SK-N-SH (cell line): Measurements from ENCODE around the gene ACAP3. TPM values are rescaled to one million over a fixed set of nuclear protein-coding genes. Genes with fewer than 3 reads are reported as not detected.

Experiments
- CTCF ChIA-PET: fragments of 300-600, 350-600 bp; formaldehyde crosslinking; extraction: SDS; loops from one replicate; lab custom pipeline; 2021; lab: Yijun Ruan, JAX
- POLR2A ChIA-PET: fragments of 350-600 bp; sonication (Branson Sonifier 250); formaldehyde crosslinking; extraction: SDS; loops from one replicate; lab custom pipeline; 2020; ENCODE audit warnings: antibody characterized with exemption, inconsistent platforms; lab: Yijun Ruan, JAX
- DNase-seq: peaks from one replicate; pipeline ENCODE4 v3.0.0; 2012
- H2AFZ ChIP-seq: fragments of 200-600 bp; sonication (generic); 2 replicates; pipeline ENCODE4 v1.8.1; 2016; ENCODE audit warnings: antibody characterized with exemption, mild to moderate bottlenecking, low read depth
- H3F3A ChIP-seq: fragments of 200-600 bp; sonication (generic); replicated peaks from 2 replicates; pipeline ENCODE3; 2016; ENCODE audit warnings: antibody characterized with exemption, mild to moderate bottlenecking; ENCODE audit not compliant: insufficient read depth
- H3K27ac ChIP-seq, 2 experiments: fragments of 200-500 bp in 1 of 2; fragments of 200-600 bp in 1 of 2; sonication (Bioruptor generic) in 1 of 2; sonication (generic), shearing (Covaris generic) in 1 of 2; 2 replicates each; pipeline versions ENCODE4 v1.5.1 to v1.6.1; 2014 to 2016; ENCODE audit warnings: low read depth in 2 of 2, inconsistent platforms in 1 of 2, low read length in 1 of 2, mild to moderate bottlenecking in 1 of 2, mixed read lengths in 1 of 2
- H3K27me3 ChIP-seq: fragments of 200-600 bp; sonication (generic), shearing (Covaris generic); 2 replicates; pipeline ENCODE4 v1.6.1; 2016; ENCODE audit warnings: mixed run types; ENCODE audit not compliant: insufficient read depth
- H3K36me3 ChIP-seq, 2 experiments: fragments of 200-500 bp in 1 of 2; fragments of 200-600 bp in 1 of 2; sonication (Bioruptor generic) in 1 of 2; sonication (generic) in 1 of 2; replicated peaks in 1 of 2; 2 replicates each; pipeline versions ENCODE3 to v1.5.1; 2014 to 2016; ENCODE audit warnings: low read length in 1 of 2, mild to moderate bottlenecking in 1 of 2; ENCODE audit not compliant: insufficient read depth in 2 of 2, control insufficient read depth in 1 of 2
- H3K4me1 ChIP-seq, 2 experiments: fragments of 200-500 bp in 1 of 2; fragments of 200-600 bp in 1 of 2; sonication (Bioruptor generic) in 1 of 2; sonication (generic), shearing (Covaris generic) in 1 of 2; 2 replicates each; pipeline versions ENCODE4 v1.5.1 to v1.6.1; 2014 to 2016; ENCODE audit warnings: low read depth in 1 of 2, low read length in 1 of 2, mixed run types in 1 of 2; ENCODE audit not compliant: insufficient read depth in 2 of 2, control insufficient read depth in 1 of 2
- H3K4me2 ChIP-seq: fragments of 200-600 bp; sonication (generic), shearing (Covaris generic); 2 replicates; pipeline ENCODE4 v1.6.1; 2017; ENCODE audit warnings: mixed run types
- H3K4me3 ChIP-seq, 2 experiments: fragments of 200-500 bp in 1 of 2; fragments of 200-600 bp in 1 of 2; sonication (Bioruptor generic) in 1 of 2; sonication (generic), shearing (Covaris generic) in 1 of 2; 2 replicates each; pipeline versions ENCODE4 v1.5.1 to v1.8.1; 2014 to 2016; ENCODE audit warnings: low read depth in 2 of 2, inconsistent platforms in 1 of 2, low read length in 1 of 2, mild to moderate bottlenecking in 1 of 2, mixed read lengths in 1 of 2, moderate library complexity in 1 of 2
- H3K79me2 ChIP-seq: fragments of 200-600 bp; sonication (generic); 2 replicates; pipeline ENCODE4 v1.8.1; 2017; ENCODE audit warnings: mild to moderate bottlenecking; ENCODE audit not compliant: insufficient read depth
- H3K9ac ChIP-seq: fragments of 200-600 bp; sonication (generic); 2 replicates; pipeline ENCODE4 v1.6.1; 2017; ENCODE audit warnings: mixed run types
- H3K9me2 ChIP-seq: fragments of 200-600 bp; sonication (generic); 2 replicates; pipeline ENCODE4 v1.6.1; 2017; ENCODE audit warnings: mixed run types
- H3K9me3 ChIP-seq: fragments of 200-600 bp; sonication (generic); 2 replicates; pipeline ENCODE4 v1.6.1; 2017; ENCODE audit warnings: mixed run types, mild to moderate bottlenecking, moderate library complexity
- H4K20me1 ChIP-seq: fragments of 200-600 bp; sonication (generic); 2 replicates; pipeline ENCODE4 v1.6.1; 2017; ENCODE audit warnings: mild to moderate bottlenecking, mixed run types; ENCODE audit not compliant: insufficient read depth
- CHD2 ChIP-seq: fragments of 150-350 bp; IDR thresholded peaks from 2 replicates; pipeline ENCODE4 v1.6.1; 2018; ENCODE audit warnings: low read length; ENCODE audit not compliant: partially characterized antibody
- ELF1 ChIP-seq: IDR thresholded peaks from 2 replicates; pipeline ENCODE4 v1.4.0; 2012
- EP300 ChIP-seq, 2 experiments: IDR thresholded peaks; 2 replicates each; pipeline versions ENCODE4 v1.4.0 to v1.6.1; 2012; ENCODE audit warnings: borderline replicate concordance in 1 of 2, low read depth in 1 of 2, low read length in 1 of 2
- FOSL2 ChIP-seq: IDR thresholded peaks from 2 replicates; pipeline ENCODE4 v1.4.0; 2012; ENCODE audit warnings: low read depth, mild to moderate bottlenecking, moderate library complexity, borderline replicate concordance
- FOXJ3 ChIP-seq: sonication (generic); formaldehyde crosslinking; IDR thresholded peaks from 2 replicates; pipeline ENCODE4 v1.5.1; 2020; ENCODE audit warnings: mild to moderate bottlenecking, missing genetic modification reagents
- FOXM1 ChIP-seq: IDR thresholded peaks from 2 replicates; pipeline ENCODE4 v1.4.0; 2012; ENCODE audit warnings: low read depth, mild to moderate bottlenecking
- GATA2 ChIP-seq: sonication (generic); formaldehyde crosslinking; IDR thresholded peaks from 2 replicates; pipeline ENCODE4 v1.5.0; 2020; ENCODE audit warnings: mild to moderate bottlenecking, missing genetic modification reagents
- MXI1 ChIP-seq: IDR thresholded peaks from 2 replicates; pipeline ENCODE4 v1.6.1; 2012; ENCODE audit warnings: mild to moderate bottlenecking, low read depth, low read length, improper control_type of control experiment
- NFIC ChIP-seq: IDR thresholded peaks from 2 replicates; pipeline ENCODE4 v1.4.0; 2012; ENCODE audit warnings: borderline replicate concordance
- NRF1 ChIP-seq: IDR thresholded peaks from 2 replicates; pipeline ENCODE4 v1.6.1; 2012; ENCODE audit warnings: low read depth, mild to moderate bottlenecking, low read length
- RAD21 ChIP-seq: IDR thresholded peaks from 2 replicates; pipeline ENCODE4 v1.6.1; 2012; ENCODE audit warnings: mild to moderate bottlenecking, low read length
- RCOR1 ChIP-seq: fragments of 150-350 bp; IDR thresholded peaks from 2 replicates; pipeline ENCODE4 v1.6.1; 2017; ENCODE audit warnings: antibody characterized with exemption, low read length
- SMC3 ChIP-seq: IDR thresholded peaks from 2 replicates; pipeline ENCODE4 v1.6.1; 2012; ENCODE audit warnings: low read depth, low read length, improper control_type of control experiment
- TCF12 ChIP-seq: IDR thresholded peaks from 2 replicates; pipeline ENCODE4 v1.4.0; 2012
- TEAD4 ChIP-seq: IDR thresholded peaks from 2 replicates; pipeline ENCODE4 v1.4.0; 2012; ENCODE audit warnings: mild to moderate bottlenecking, borderline replicate concordance; ENCODE audit not compliant: insufficient read depth
- WGBS: methylation state at CpG from one replicate; pipeline ENCODE4 v1.1.6; 2017; ENCODE audit warnings: low lambda C conversion rate; 5-methylcytosine and 5-hydroxymethylcytosine counted together
- polyA plus RNA-seq, 3 experiments: library from polyadenylated mRNA; depleted of rRNA; stranded (reverse); fragments of >200 nt; gene quantifications; 2 replicates each; pipeline ENCODE4 v1.2.3, GENCODE V29; 2012
- TF ChIP-seq, protein P1 (sequence below): fragments of 200-600 bp; sonication (generic); IDR thresholded peaks from 2 replicates; pipeline ENCODE4 v1.6.1; 2017; ENCODE audit warnings: antibody characterized with exemption, mild to moderate bottlenecking, moderate library complexity

Gene ACAP3
- polyA plus RNA-seq, 1 of the 3 experiments (the other 2 are of a cell fraction), result 51.7 TPM

DNA sequence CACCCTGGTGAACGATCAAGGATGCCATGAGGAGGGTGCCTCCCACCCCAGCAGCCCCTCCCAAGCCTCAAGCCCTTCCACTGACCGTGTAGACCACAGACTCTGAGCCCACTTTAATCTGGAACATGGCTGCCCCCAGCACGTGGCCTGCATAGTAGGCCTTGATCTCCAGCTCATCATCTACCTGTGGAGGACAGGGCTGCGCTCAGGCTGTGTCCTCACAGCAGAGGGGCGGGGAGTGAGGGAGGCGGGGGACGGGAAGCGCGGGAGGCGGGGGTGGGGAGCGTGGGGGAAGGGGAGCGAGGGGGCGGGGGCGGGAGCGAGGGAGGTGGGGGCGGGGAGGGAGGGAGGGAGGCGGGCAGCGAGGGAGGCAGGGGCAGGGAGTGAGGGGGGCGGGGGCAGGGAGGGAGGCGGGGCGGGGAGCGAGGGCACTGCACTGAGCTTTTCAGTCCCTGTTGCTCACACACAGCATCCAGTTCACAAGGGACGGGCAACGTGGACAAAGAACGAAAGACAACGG lies 7.8 kb upstream of the ACAP3 start:
- ChIA-PET POLR2A (interaction anchor here (1.1 kb wide), 1 partner anchor 84 kb away, joined by 3 read pairs; no protein-coding TSS in a partner anchor), CTCF (interaction anchor here (3.7 kb wide), 1 partner anchor 56 kb away, joined by 13 read pairs; no protein-coding TSS in a partner anchor)
- H3K9me3 ChIP-seq, result no peaks in the 10 kb centered on the region
- DNase-seq, result no peak
- TF ChIP-seq RCOR1 (no peak), NRF1 (no peak), FOXJ3 (no peak), GATA2 (CRISPR knock-in tag) (no peak), RAD21 (no peak)
- TF ChIP-seq, all 33 proteins: peak for 0
- peaks cover 34% of the 10 kb centered on the region for H4K20me1 ChIP-seq
- WGBS, result 88% methylated on average over 25 of the region's 26 CpGs
- no peak overlapping the region for H3K4me2 ChIP-seq
- H3K36me3 ChIP-seq, result peaks cover 12 to 64% of the 10 kb centered on the region in 2 experiments
- peaks cover 51% of the 10 kb centered on the region for H3K79me2 ChIP-seq
- no peak overlapping the region for H3K27ac ChIP-seq
- peaks cover 0 to 4% of the 10 kb centered on the region in 2 experiments; a peak in 1 of 4 replicates for H3K4me1 ChIP-seq
- no peaks in the 10 kb centered on the region for H3K27me3 ChIP-seq
- no peaks in the 10 kb centered on the region for H3K9me2 ChIP-seq
- H2AFZ ChIP-seq, result no peak overlapping the region
- no peak overlapping the region for H3K4me3 ChIP-seq
- peaks cover 14% of the 10 kb centered on the region for H3F3A ChIP-seq
- H3K9ac ChIP-seq, result no peak overlapping the region

DNA sequence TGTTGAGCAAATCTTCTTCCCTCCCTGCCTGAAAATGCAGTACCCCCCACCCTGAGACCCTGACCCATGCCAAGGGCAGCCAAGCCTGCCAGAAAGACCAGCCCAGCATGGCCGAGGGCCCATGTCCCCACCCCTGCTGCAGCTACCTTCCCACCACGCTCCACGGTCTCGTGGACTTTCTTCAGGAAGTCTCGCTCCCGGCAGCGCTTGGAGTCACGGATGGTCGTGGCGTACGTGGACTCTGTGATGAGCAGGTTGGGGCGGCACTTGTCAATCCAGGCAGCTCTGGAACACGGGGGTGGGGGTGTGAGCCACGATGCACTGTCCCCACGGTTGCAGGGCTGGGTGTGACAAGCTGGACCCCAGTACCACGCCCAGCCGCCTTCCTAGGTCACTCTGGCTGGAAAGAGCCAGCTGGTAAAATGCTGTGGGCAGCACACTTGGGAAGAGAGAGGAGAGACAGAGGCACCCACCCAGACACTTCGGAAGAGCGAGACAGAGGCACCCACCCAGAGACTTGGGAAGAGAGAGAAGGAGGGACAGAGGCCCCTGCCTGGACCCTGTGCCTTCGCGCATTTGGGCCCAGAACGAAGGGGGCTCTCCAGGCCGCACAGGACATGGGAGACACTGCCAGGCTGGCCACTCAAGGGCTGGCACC lies 7.1 kb upstream of the ACAP3 start:
- Histone ChIP-seq H3K9ac (no peak overlapping the region), H3K9me2 (no peaks in the 10 kb centered on the region), H3K27ac (no peak overlapping the region), H3K4me2 (no peak overlapping the region), H3K4me3 (no peak overlapping the region), H3K4me1 (peaks cover under 1 to 4% of the 10 kb centered on the region in 2 experiments; a peak in 2 of 4 replicates), H3K36me3 (peaks cover 12 to 67% of the 10 kb centered on the region in 2 experiments), H3K27me3 (no peaks in the 10 kb centered on the region), H4K20me1 (peaks cover 35% of the 10 kb centered on the region), H2AFZ (no peak overlapping the region), H3K79me2 (peaks cover 44% of the 10 kb centered on the region), H3K9me3 (no peaks in the 10 kb centered on the region), H3F3A (peaks cover 14% of the 10 kb centered on the region)
- POLR2A ChIA-PET, result interaction anchor here (0.9 to 1.1 kb wide), 2 partner anchors 17 to 84 kb away, joined by 3 read pairs; no protein-coding TSS in a partner anchor
- DNase-seq, result no peak
- WGBS, result 99% methylated on average over 17 of the region's 23 CpGs
- CTCF ChIA-PET, result interaction anchor here (0.8 to 3.7 kb wide), 3 partner anchors 23 to 57 kb away, joined by 3 to 13 read pairs (median 4); no protein-coding TSS in a partner anchor
- TF ChIP-seq TCF12 (no peak), TEAD4 (no peak)

DNA sequence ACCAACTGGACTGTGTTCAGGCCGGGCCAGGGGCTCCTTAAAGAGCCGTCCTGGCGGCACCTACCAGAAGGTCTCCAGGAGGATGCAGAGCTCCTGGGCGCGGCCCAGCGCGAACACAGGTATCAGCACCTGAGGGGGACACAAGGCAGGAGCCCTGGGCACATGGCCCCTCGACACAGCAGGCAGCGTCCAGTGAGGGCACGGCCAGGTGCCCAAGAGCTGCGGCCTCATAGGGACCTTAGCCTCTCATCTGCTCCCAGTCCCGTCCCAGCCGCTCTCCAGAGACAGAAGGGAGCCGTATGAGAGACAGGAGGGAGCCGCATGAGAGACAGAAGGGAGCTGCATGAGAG lies 6.5 kb upstream of the ACAP3 start:
- H3K27ac ChIP-seq, result no peak overlapping the region
- H3K79me2 ChIP-seq, result peaks cover 38% of the 10 kb centered on the region
- no peak overlapping the region for H3K4me2 ChIP-seq
- peaks cover 4 to 6% of the 10 kb centered on the region in 2 experiments; a peak in 2 of 4 replicates for H3K4me1 ChIP-seq
- H3K9me3 ChIP-seq, result no peaks in the 10 kb centered on the region
- POLR2A ChIA-PET, result interaction anchor here (0.9 kb wide), 1 partner anchor 18 kb away, joined by 3 read pairs; no protein-coding TSS in a partner anchor
- H3K36me3 ChIP-seq, result peaks cover 12 to 62% of the 10 kb centered on the region in 2 experiments
- WGBS, result 96% methylated on average over 4 of the region's 15 CpGs
- no peaks in the 10 kb centered on the region for H3K9me2 ChIP-seq
- H3K27me3 ChIP-seq, result no peaks in the 10 kb centered on the region
- H2AFZ ChIP-seq, result no peak overlapping the region
- TF ChIP-seq EP300 (IDR thresholded peaks at IDR 0.05; ENCODE audit: borderline replicate concordance in 1 of 2, low read depth in 1 of 2, low read length in 1 of 2) (no peak), NFIC (no peak), ELF1 (no peak), MXI1 (no peak), CHD2 (no peak), FOXM1 (no peak), SMC3 (no peak), TCF12 (no peak), RCOR1 (no peak), FOSL2 (no peak)
- TF ChIP-seq, protein P1, sequence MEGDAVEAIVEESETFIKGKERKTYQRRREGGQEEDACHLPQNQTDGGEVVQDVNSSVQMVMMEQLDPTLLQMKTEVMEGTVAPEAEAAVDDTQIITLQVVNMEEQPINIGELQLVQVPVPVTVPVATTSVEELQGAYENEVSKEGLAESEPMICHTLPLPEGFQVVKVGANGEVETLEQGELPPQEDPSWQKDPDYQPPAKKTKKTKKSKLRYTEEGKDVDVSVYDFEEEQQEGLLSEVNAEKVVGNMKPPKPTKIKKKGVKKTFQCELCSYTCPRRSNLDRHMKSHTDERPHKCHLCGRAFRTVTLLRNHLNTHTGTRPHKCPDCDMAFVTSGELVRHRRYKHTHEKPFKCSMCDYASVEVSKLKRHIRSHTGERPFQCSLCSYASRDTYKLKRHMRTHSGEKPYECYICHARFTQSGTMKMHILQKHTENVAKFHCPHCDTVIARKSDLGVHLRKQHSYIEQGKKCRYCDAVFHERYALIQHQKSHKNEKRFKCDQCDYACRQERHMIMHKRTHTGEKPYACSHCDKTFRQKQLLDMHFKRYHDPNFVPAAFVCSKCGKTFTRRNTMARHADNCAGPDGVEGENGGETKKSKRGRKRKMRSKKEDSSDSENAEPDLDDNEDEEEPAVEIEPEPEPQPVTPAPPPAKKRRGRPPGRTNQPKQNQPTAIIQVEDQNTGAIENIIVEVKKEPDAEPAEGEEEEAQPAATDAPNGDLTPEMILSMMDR, result no peak
- H3K9ac ChIP-seq, result no peak overlapping the region
- DNase-seq, result no peak
- CTCF ChIA-PET, result interaction anchor here (0.6 to 3.7 kb wide), 4 partner anchors 22 to 187 kb away, joined by 3 to 13 read pairs (median 4); no protein-coding TSS in a partner anchor
- peaks cover 30% of the 10 kb centered on the region for H4K20me1 ChIP-seq
- H3K4me3 ChIP-seq, result no peak overlapping the region
- H3F3A ChIP-seq, result peaks cover 14% of the 10 kb centered on the region
